H9 (cell line): ENCODE results near the gene AXIN2. TPM values are rescaled to one million over a fixed set of nuclear protein-coding genes. Genes with fewer than 3 reads are reported as not detected.

Source experiments
- DNase-seq: peaks from one replicate; pipeline ENCODE4 v3.0.0-alpha.2; 2017
- H2AFZ ChIP-seq: one replicate; pipeline ENCODE4 v1.6.1; 2013; ENCODE audit warnings: mild to moderate bottlenecking, low read length, control low read depth, moderate library complexity
- H2AK5ac ChIP-seq: 2 replicates; pipeline ENCODE4 v1.6.1; 2013; ENCODE audit warnings: low read length, control low read depth, mixed read lengths; ENCODE audit not compliant: insufficient read length
- H2BK120ac ChIP-seq: one replicate; pipeline ENCODE4 v1.6.1; 2013; ENCODE audit warnings: low read depth, mild to moderate bottlenecking, low read length, control low read depth, inconsistent platforms; ENCODE audit not compliant: poor library complexity, severe bottlenecking
- H2BK12ac ChIP-seq: 2 replicates; pipeline ENCODE4 v1.6.1; 2013; ENCODE audit warnings: low read length, control low read depth, mixed read lengths, low read depth; ENCODE audit not compliant: insufficient read length
- H2BK15ac ChIP-seq: 2 replicates; pipeline ENCODE4 v1.6.1; 2013; ENCODE audit warnings: low read depth, low read length, control low read depth
- H2BK20ac ChIP-seq: one replicate; pipeline ENCODE4 v1.6.1; 2013; ENCODE audit warnings: low read depth, mild to moderate bottlenecking, low read length, control low read depth, inconsistent platforms; ENCODE audit not compliant: poor library complexity, severe bottlenecking
- H2BK5ac ChIP-seq: 2 replicates; pipeline ENCODE4 v1.6.1; 2013; ENCODE audit warnings: low read length, control low read depth, mixed read lengths; ENCODE audit not compliant: insufficient read length
- H3K14ac ChIP-seq: 2 replicates; pipeline ENCODE4 v1.6.1; 2013; ENCODE audit warnings: low read length, control low read depth; ENCODE audit not compliant: insufficient read depth
- H3K18ac ChIP-seq: 2 replicates; pipeline ENCODE4 v1.6.1; 2013; ENCODE audit warnings: low read depth, mild to moderate bottlenecking, mixed read lengths, low read length, control low read depth; ENCODE audit not compliant: insufficient read length
- H3K23ac ChIP-seq: 2 replicates; pipeline ENCODE4 v1.6.1; 2013; ENCODE audit warnings: low read length, control low read depth, mixed read lengths, low read depth; ENCODE audit not compliant: insufficient read length
- H3K23me2 ChIP-seq: 2 replicates; pipeline ENCODE4 v1.6.1; 2013; ENCODE audit warnings: low read depth, mild to moderate bottlenecking, mixed read lengths, low read length, control low read depth; ENCODE audit not compliant: insufficient read length, poor library complexity, severe bottlenecking
- H3K27ac ChIP-seq: 2 replicates; pipeline ENCODE4 v1.5.1; 2013; ENCODE audit warnings: low read length, control low read depth, mixed read lengths, low read depth; ENCODE audit not compliant: insufficient read length
- H3K27me3 ChIP-seq: 2 replicates; pipeline ENCODE4 v1.6.1; 2013; ENCODE audit warnings: low read length, control low read depth, inconsistent platforms; ENCODE audit not compliant: insufficient read depth
- H3K4ac ChIP-seq: 2 replicates; pipeline ENCODE4 v1.6.1; 2013; ENCODE audit warnings: low read depth, mild to moderate bottlenecking, control low read depth, inconsistent platforms, low read length, moderate library complexity
- H3K4me1 ChIP-seq: 2 replicates; pipeline ENCODE4 v1.6.1; 2013; ENCODE audit warnings: low read length, control low read depth, inconsistent platforms; ENCODE audit not compliant: insufficient read depth
- H3K4me2 ChIP-seq: 2 replicates; pipeline ENCODE4 v1.6.1; 2013; ENCODE audit warnings: low read length, control low read depth, mixed read lengths; ENCODE audit not compliant: insufficient read length, insufficient read depth
- H3K56ac ChIP-seq: 2 replicates; pipeline ENCODE4 v1.6.1; 2013; ENCODE audit warnings: low read depth, mild to moderate bottlenecking, mixed read lengths, low read length, control low read depth; ENCODE audit not compliant: insufficient read length
- H3K79me1 ChIP-seq: 2 replicates; pipeline ENCODE4 v1.6.1; 2013; ENCODE audit warnings: low read depth, mild to moderate bottlenecking, moderate library complexity, low read length, control low read depth, inconsistent platforms; ENCODE audit not compliant: insufficient read depth, poor library complexity, severe bottlenecking
- H3K79me2 ChIP-seq: 2 replicates; pipeline ENCODE4 v1.6.1; 2013; ENCODE audit warnings: low read length, control low read depth, inconsistent platforms; ENCODE audit not compliant: insufficient read depth
- H3K9ac ChIP-seq: 2 replicates; pipeline ENCODE4 v1.6.1; 2013; ENCODE audit warnings: low read length, control low read depth, mixed read lengths; ENCODE audit not compliant: insufficient read length; ENCODE audit errors: extremely low read depth
- H3K9me3 ChIP-seq: one replicate; pipeline ENCODE4 v1.6.1; 2013; ENCODE audit warnings: low read depth, low read length, inconsistent platforms; ENCODE audit not compliant: control insufficient read depth
- H3T11ph ChIP-seq: one replicate; pipeline ENCODE4 v1.6.1; 2013; ENCODE audit warnings: mild to moderate bottlenecking, low read length, control low read depth, inconsistent platforms
- H4K20me1 ChIP-seq: one replicate; pipeline ENCODE4 v1.6.1; 2013; ENCODE audit not compliant: control insufficient read depth, insufficient read length, insufficient read depth
- H4K5ac ChIP-seq: 2 replicates; pipeline ENCODE4 v1.6.1; 2013; ENCODE audit warnings: low read depth, mild to moderate bottlenecking, mixed read lengths, low read length, control low read depth; ENCODE audit not compliant: insufficient read length
- H4K8ac ChIP-seq: replicated peaks from 2 replicates; pipeline ENCODE4 v1.6.1; 2013; ENCODE audit warnings: low read length, control low read depth, mixed read lengths, low read depth; ENCODE audit not compliant: insufficient read length
- H4K91ac ChIP-seq: 2 replicates; pipeline ENCODE4 v1.6.1; 2013; ENCODE audit warnings: low read depth, mild to moderate bottlenecking, moderate library complexity, mixed read lengths, low read length, control low read depth; ENCODE audit not compliant: insufficient read length
- H3K27ac Mint-ChIP-seq, 3 experiments: 2 replicates in 2 of 3; 3 replicates in 1 of 3; pipeline ENCODE4 v1.8.0; 2020 to 2021; ENCODE audit warnings: mixed read lengths in 3 of 3, mild to moderate bottlenecking in 1 of 3, moderate library complexity in 1 of 3
- H3K27me3 Mint-ChIP-seq: 2 replicates; pipeline ENCODE4 v1.8.0; 2021; ENCODE audit warnings: low read depth, mild to moderate bottlenecking, moderate library complexity, mixed read lengths
- H3K36me3 Mint-ChIP-seq, 3 experiments: 2 replicates in 2 of 3; 3 replicates in 1 of 3; pipeline ENCODE4 v1.8.0; 2020 to 2021; ENCODE audit warnings: low read depth in 3 of 3, mixed read lengths in 3 of 3; ENCODE audit not compliant: insufficient read depth in 1 of 3
- H3K4me1 Mint-ChIP-seq, 2 experiments: 2 replicates each; pipeline ENCODE4 v1.8.0; 2020; ENCODE audit warnings: mixed read lengths in 2 of 2
- H3K4me3 Mint-ChIP-seq, 2 experiments: 2 replicates in 1 of 2; 3 replicates in 1 of 2; pipeline ENCODE4 v1.8.0; 2020 to 2021; ENCODE audit warnings: mild to moderate bottlenecking in 2 of 2, mixed read lengths in 2 of 2, moderate library complexity in 1 of 2
- H3K9me3 Mint-ChIP-seq, 2 experiments: 2 replicates in 1 of 2; 3 replicates in 1 of 2; pipeline ENCODE4 v1.8.0; 2020; ENCODE audit warnings: mild to moderate bottlenecking in 2 of 2, mixed read lengths in 2 of 2, moderate library complexity in 1 of 2
- WGBS: extraction: QIAGEN DNeasy Blood & Tissue Kit; methylation state at CpG from one replicate; pipeline ENCODE4 v1.1.7; 2013; ENCODE audit warnings: missing lambda C conversion rate, low lambda C conversion rate, mixed read lengths; ENCODE audit not compliant: insufficient read length; ENCODE audit errors: extremely low coverage; 5-methylcytosine and 5-hydroxymethylcytosine counted together
- total RNA-seq: library from RNA; stranded (reverse); gene quantifications from 2 replicates; pipeline ENCODE4 v1.2.1, GENCODE V29; 2021
- TF ChIP-seq, protein P1 (sequence below): fragments of 200-600 bp; sonication (generic); conservative IDR thresholded peaks from 3 replicates; pipeline ENCODE4 v1.8.0; 2021; ENCODE audit warnings: antibody characterized with exemption, mild to moderate bottlenecking

Gene AXIN2
- total RNA-seq, 1 experiment from 2014 or later: 35.0 TPM

DNA sequence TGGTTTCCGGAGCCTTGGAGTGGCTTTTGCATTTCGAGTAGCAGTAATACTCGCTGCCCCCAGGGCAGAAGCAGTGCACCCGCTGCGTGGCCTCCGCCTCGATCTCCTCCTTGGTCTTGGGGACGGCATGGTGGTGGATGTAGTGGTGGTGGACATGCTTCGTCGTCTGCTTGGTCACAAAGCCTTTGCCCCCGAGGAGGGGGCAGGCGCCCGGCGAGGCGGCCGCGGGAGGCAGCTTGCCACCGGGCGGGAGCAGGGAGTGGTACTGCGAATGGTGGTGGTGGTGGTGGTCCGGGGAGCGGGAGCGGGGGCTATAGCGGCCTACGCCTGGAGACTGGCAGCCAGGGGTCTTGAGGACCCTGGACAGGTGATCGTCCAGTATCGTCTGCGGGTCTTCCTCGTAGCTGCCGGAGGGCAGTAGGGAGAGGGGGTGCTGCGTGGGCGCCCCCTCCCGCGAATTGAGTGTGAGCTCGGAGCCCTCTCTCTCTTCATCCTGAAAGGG lies 24.1 kb downstream of the AXIN2 start:
- no peak overlapping the region for H4K5ac ChIP-seq
- no peak overlapping the region for H3K27ac ChIP-seq
- H3K36me3 Mint-ChIP-seq: peaks cover 41 to 92% (median 84%) of the 10 kb centered on the region in 3 experiments
- H3T11ph ChIP-seq: no peak overlapping the region
- H2BK20ac ChIP-seq: no peak overlapping the region
- H3K23me2 ChIP-seq: no peaks in the 10 kb centered on the region
- H3K27me3 Mint-ChIP-seq: no peaks in the 10 kb centered on the region
- no peaks in the 10 kb centered on the region for H3K27me3 ChIP-seq
- TF ChIP-seq, protein P1, sequence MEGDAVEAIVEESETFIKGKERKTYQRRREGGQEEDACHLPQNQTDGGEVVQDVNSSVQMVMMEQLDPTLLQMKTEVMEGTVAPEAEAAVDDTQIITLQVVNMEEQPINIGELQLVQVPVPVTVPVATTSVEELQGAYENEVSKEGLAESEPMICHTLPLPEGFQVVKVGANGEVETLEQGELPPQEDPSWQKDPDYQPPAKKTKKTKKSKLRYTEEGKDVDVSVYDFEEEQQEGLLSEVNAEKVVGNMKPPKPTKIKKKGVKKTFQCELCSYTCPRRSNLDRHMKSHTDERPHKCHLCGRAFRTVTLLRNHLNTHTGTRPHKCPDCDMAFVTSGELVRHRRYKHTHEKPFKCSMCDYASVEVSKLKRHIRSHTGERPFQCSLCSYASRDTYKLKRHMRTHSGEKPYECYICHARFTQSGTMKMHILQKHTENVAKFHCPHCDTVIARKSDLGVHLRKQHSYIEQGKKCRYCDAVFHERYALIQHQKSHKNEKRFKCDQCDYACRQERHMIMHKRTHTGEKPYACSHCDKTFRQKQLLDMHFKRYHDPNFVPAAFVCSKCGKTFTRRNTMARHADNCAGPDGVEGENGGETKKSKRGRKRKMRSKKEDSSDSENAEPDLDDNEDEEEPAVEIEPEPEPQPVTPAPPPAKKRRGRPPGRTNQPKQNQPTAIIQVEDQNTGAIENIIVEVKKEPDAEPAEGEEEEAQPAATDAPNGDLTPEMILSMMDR: no peak
- peaks cover 13% of the 10 kb centered on the region; the same call in 1 of the 2 replicates for H3K4me1 ChIP-seq
- H4K8ac ChIP-seq: no peak overlapping the region
- H3K27ac Mint-ChIP-seq: no peak overlapping the region
- H3K4ac ChIP-seq: no peak overlapping the region
- no peak overlapping the region for H3K56ac ChIP-seq
- H3K9ac ChIP-seq: no peak overlapping the region
- no peak overlapping the region for H4K91ac ChIP-seq
- no peaks in the 10 kb centered on the region for H3K9me3 ChIP-seq
- no peaks in the 10 kb centered on the region; a peak in 1 of 5 replicates for H3K9me3 Mint-ChIP-seq
- H4K20me1 ChIP-seq: no peaks in the 10 kb centered on the region
- no peak overlapping the region for H3K18ac ChIP-seq
- no peak for DNase-seq
- no peak overlapping the region for H2BK15ac ChIP-seq
- no peak overlapping the region for H2AK5ac ChIP-seq
- no peak overlapping the region for H2BK5ac ChIP-seq
- H3K4me2 ChIP-seq: no peak overlapping the region
- no peak overlapping the region for H2AFZ ChIP-seq
- H2BK12ac ChIP-seq: no peak overlapping the region
- no peak overlapping the region for H3K23ac ChIP-seq
- no peak overlapping the region for H2BK120ac ChIP-seq
- no peaks in the 10 kb centered on the region for H3K79me2 ChIP-seq
- H3K4me1 Mint-ChIP-seq: peaks cover 37 to 45% of the 10 kb centered on the region in 2 experiments
- no CpG with 5 or more reads among the region's 35 CpGs for WGBS
- no peak overlapping the region for H3K4me3 Mint-ChIP-seq
- no peaks in the 10 kb centered on the region for H3K79me1 ChIP-seq
- no peak overlapping the region for H3K14ac ChIP-seq
